ENCODE data around the gene NUP210L. TPM values are rescaled to one million over a fixed set of nuclear protein-coding genes. Genes with fewer than 3 reads are reported as not detected.

NUP210L gene
- total and polyA plus RNA-seq, 9 of the 15 experiments (the other 6 are each of a cell fraction or from before 2014, with no cell fraction given), result 0.01 to 0.04 TPM; not detected in 7

DNA sequence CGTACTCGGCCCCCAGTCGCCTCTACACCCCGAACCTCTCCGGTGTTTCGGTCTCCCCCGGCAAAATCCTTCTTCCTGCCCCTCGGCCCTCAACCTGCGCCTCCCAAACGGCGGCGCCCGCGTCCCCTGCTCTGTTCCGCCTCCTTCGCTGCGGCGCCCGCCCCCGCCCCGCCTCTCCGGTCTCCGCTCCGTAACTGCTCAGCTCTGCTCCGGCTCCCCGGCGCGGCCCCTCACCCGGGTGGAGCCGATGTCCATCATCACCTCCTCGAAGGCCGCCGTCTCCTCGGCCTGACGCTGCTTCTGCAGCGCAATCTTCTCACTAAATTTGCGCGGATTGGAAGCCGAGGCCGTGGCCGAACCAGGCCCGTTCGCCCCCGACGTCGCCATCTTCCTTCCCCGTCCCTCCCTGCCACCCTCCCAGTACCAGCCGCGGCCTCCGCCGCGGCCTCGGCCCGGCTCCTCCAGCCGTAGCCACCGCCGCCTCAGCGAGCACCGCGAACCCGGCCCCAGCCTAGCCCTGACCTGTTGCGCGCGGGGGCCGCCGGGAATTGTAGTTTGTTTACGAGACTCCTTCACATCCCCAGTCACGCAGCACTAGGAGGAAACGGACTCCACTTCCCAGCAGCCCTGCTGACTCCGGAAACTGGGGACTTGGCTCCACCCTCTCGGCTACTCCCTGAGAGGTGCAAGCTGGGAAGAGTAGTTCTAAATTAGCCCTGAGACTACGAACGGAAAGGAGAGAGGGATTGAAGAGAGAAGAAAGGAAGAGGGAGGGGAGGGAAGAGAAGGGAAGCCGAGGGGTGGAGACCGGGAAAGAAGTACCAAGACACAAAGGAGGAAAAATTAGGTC lies 196.5 kb downstream of the NUP210L start, which contains the start of gene CRTC2 (continued):
- TF ChIP-seq SRF (CRISPR knock-in tag; IDR thresholded peaks at IDR 0.05) (no peak), RAD21 (CRISPR knock-in tag; conservative IDR thresholded peaks at IDR 0.05 in 1 of 2, IDR thresholded peaks at IDR 0.05 in 1 of 2) (0 out of 4 replicates have a peak, but pooled peaks of 1 of the 2 experiments have one; percentile 8), DMBX1 (CRISPR knock-in tag; IDR thresholded peaks at IDR 0.05; ENCODE audit: borderline replicate concordance) (peak; percentile 89), GATAD2A (IDR thresholded peaks at IDR 0.05) (no peak), PCBP1 (IDR thresholded peaks at IDR 0.05; ENCODE audit: low read depth, low read length, poor library complexity, severe bottlenecking) (peak; percentile 74), EP400 (IDR thresholded peaks at IDR 0.05) (peak; percentile 66; the same call in 1 of the 2 replicates), C11orf30 (IDR thresholded peaks at IDR 0.05; ENCODE audit: low read depth) (peak; percentile 42; the same call in 1 of the 2 replicates), TARDBP (IDR thresholded peaks at IDR 0.05) (no peak), MTA1 (IDR thresholded peaks at IDR 0.05; ENCODE audit: borderline replicate concordance) (peak; percentile 65), RBBP5 (IDR thresholded peaks at IDR 0.05; ENCODE audit: borderline replicate concordance, insufficient read depth, low read length, poor library complexity, severe bottlenecking) (peak; percentile 89), CXXC5 (CRISPR knock-in tag; IDR thresholded peaks at IDR 0.05) (peak; percentile 76)
- TF ChIP-seq, protein P1, sequence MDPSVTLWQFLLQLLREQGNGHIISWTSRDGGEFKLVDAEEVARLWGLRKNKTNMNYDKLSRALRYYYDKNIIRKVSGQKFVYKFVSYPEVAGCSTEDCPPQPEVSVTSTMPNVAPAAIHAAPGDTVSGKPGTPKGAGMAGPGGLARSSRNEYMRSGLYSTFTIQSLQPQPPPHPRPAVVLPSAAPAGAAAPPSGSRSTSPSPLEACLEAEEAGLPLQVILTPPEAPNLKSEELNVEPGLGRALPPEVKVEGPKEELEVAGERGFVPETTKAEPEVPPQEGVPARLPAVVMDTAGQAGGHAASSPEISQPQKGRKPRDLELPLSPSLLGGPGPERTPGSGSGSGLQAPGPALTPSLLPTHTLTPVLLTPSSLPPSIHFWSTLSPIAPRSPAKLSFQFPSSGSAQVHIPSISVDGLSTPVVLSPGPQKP (CRISPR knock-in tag; IDR thresholded peaks at IDR 0.05), result no peak
- TF ChIP-seq, protein P2, sequence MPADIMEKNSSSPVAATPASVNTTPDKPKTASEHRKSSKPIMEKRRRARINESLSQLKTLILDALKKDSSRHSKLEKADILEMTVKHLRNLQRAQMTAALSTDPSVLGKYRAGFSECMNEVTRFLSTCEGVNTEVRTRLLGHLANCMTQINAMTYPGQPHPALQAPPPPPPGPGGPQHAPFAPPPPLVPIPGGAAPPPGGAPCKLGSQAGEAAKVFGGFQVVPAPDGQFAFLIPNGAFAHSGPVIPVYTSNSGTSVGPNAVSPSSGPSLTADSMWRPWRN (IDR thresholded peaks at IDR 0.05; ENCODE audit: low read depth), result no peak
- TF ChIP-seq, protein P3, sequence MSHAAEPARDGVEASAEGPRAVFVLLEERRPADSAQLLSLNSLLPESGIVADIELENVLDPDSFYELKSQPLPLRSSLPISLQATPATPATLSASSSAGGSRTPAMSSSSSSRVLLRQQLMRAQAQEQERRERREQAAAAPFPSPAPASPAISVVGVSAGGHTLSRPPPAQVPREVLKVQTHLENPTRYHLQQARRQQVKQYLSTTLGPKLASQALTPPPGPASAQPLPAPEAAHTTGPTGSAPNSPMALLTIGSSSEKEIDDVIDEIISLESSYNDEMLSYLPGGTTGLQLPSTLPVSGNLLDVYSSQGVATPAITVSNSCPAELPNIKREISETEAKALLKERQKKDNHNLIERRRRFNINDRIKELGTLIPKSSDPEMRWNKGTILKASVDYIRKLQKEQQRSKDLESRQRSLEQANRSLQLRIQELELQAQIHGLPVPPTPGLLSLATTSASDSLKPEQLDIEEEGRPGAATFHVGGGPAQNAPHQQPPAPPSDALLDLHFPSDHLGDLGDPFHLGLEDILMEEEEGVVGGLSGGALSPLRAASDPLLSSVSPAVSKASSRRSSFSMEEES (CRISPR knock-in tag; IDR thresholded peaks at IDR 0.05), result no peak
- TF ChIP-seq, protein P4, sequence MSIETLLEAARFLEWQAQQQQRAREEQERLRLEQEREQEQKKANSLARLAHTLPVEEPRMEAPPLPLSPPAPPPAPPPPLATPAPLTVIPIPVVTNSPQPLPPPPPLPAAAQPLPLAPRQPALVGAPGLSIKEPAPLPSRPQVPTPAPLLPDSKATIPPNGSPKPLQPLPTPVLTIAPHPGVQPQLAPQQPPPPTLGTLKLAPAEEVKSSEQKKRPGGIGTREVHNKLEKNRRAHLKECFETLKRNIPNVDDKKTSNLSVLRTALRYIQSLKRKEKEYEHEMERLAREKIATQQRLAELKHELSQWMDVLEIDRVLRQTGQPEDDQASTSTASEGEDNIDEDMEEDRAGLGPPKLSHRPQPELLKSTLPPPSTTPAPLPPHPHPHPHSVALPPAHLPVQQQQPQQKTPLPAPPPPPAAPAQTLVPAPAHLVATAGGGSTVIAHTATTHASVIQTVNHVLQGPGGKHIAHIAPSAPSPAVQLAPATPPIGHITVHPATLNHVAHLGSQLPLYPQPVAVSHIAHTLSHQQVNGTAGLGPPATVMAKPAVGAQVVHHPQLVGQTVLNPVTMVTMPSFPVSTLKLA (conservative IDR thresholded peaks at IDR 0.05), result peak; percentile 83 to 89; a peak in 3 of 4 replicates
- TF ChIP-seq, protein P5, sequence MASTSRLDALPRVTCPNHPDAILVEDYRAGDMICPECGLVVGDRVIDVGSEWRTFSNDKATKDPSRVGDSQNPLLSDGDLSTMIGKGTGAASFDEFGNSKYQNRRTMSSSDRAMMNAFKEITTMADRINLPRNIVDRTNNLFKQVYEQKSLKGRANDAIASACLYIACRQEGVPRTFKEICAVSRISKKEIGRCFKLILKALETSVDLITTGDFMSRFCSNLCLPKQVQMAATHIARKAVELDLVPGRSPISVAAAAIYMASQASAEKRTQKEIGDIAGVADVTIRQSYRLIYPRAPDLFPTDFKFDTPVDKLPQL (IDR thresholded peaks at IDR 0.05; ENCODE audit: extremely low read depth, insufficient read length), result no peak

Data from K562 (cell line).